Testis (tissue), 3 donors: ENCODE measurements around the gene CLTC. TPM values are rescaled to one million over a fixed set of nuclear protein-coding genes. Genes with fewer than 3 reads are reported as not detected.

ENCODE experiments used
- DNase-seq: peaks from one replicate; pipeline ENCODE4 v3.0.0-alpha.2; 2019
- H3K27ac ChIP-seq, 2 donors: fragments of 200-600 bp; sonication (generic); one replicate each; pipeline ENCODE4 v1.5.1; 2019
- H3K27me3 ChIP-seq: fragments of 200-600 bp; sonication (generic); one replicate; pipeline ENCODE4 v1.5.1; 2019
- H3K36me3 ChIP-seq: fragments of 200-600 bp; sonication (generic); one replicate; pipeline ENCODE4 v1.5.1; 2017; ENCODE audit warnings: low read depth; ENCODE audit errors: missing control alignments
- H3K4me1 ChIP-seq: fragments of 200-600 bp; sonication (generic); one replicate; pipeline ENCODE4 v1.5.1; 2019
- H3K4me3 ChIP-seq, 2 donors: fragments of 200-600 bp; sonication (generic); one replicate each; pipeline ENCODE4 v1.5.1; 2017 to 2019
- H3K9me3 ChIP-seq: fragments of 200-600 bp; sonication (generic); one replicate; pipeline ENCODE4 v1.5.1; 2017
- CTCF ChIP-seq, 3 experiments: fragments of 450-650 bp in 2 of 3; fragments of 200-600 bp in 1 of 3; sonication (generic) in 1 of 3; IDR thresholded peaks; one replicate each; pipeline ENCODE4 v1.5.1; 2016 to 2019; ENCODE audit warnings: antibody characterized with exemption in 3 of 3, mild to moderate bottlenecking in 2 of 3, moderate library complexity in 1 of 3
- POLR2A ChIP-seq: fragments of 450-650 bp; IDR thresholded peaks from one replicate; pipeline ENCODE4 v1.6.1; 2017; ENCODE audit warnings: antibody characterized with exemption, mild to moderate bottlenecking, moderate library complexity
- WGBS, 2 donors: methylation state at CpG; one replicate each; pipeline ENCODE4 v1.1.5; 2018; 5-methylcytosine and 5-hydroxymethylcytosine counted together
- intact Hi-C: fragments of 100-400 bp; cut with DNase I; formaldehyde crosslinking; loops from one replicate; pipeline ENCODE4 v1.15.1; 2023; ENCODE audit warnings: low total_unique reads
- polyA plus RNA-seq: library from polyadenylated mRNA; stranded (reverse); fragments of 350-450 nt; fragmentation: Illumina TruSeq; extraction: RNeasy Lipid Tissue Mini Kit (QIAGEN cat#74804); gene quantifications from one replicate; pipeline ENCODE4 v1.2.3, GENCODE V29; 2014; ENCODE audit warnings: low read depth, low replicate concordance; ENCODE audit not compliant: insufficient read depth
- total RNA-seq, 2 donors: library from RNA; depleted of rRNA; stranded (reverse); fragments of >200 nt; gene quantifications; one replicate each; pipeline ENCODE4 v1.2.3, GENCODE V29; 2016

Gene CLTC
- total and polyA plus RNA-seq, 3 donors from 2014 or later = 137 to 253 (median 221) TPM

GRCh38 chr17:59707971-59708430 is 88.3 kb downstream of the CLTC start:
- Histone ChIP-seq H3K27me3 (no peaks in the 10 kb centered on the region), H3K4me1 (peaks cover 16% of the 10 kb centered on the region), H3K9me3 (no peaks in the 10 kb centered on the region), H3K27ac (peak overlapping the region; percentile 82 to 91), H3K4me3 (peak overlapping the region; percentile 77 to 80), H3K36me3 (no peaks in the 10 kb centered on the region)
- intact Hi-C loops = no loop called here
- WGBS, 2 donors = 0 to 2% methylated on average over 10 to 15 of the region's 15 CpGs
- no peak for TF ChIP-seq POLR2A
- no peak for TF ChIP-seq CTCF (IDR thresholded peaks at IDR 0.05)
- DNase-seq = no peak

- TF ChIP-seq POLR2A (no peak), CTCF (IDR thresholded peaks at IDR 0.05) (no peak)
- Histone ChIP-seq H3K4me3 (no peak overlapping the region), H3K4me1 (peaks cover 16% of the 10 kb centered on the region), H3K27me3 (no peaks in the 10 kb centered on the region), H3K27ac (no peak overlapping the region), H3K9me3 (no peaks in the 10 kb centered on the region), H3K36me3 (no peaks in the 10 kb centered on the region)
- no peak for DNase-seq
- intact Hi-C loops = no loop called here
Observed at GRCh38 chr17:59711936-59712335, 92.2 kb downstream of the CLTC start.

- Histone ChIP-seq H3K4me3 (no peak overlapping the region), H3K9me3 (no peaks in the 10 kb centered on the region), H3K4me1 (peaks cover 16% of the 10 kb centered on the region), H3K27me3 (no peaks in the 10 kb centered on the region), H3K36me3 (no peaks in the 10 kb centered on the region), H3K27ac (no peak overlapping the region)
- TF ChIP-seq CTCF (IDR thresholded peaks at IDR 0.05) (no peak), POLR2A (no peak)
- intact Hi-C loops = no loop called here
- WGBS, 2 donors = 92 to 98% methylated on average over 2 of the region's 2 CpGs
- no peak for DNase-seq
Observed at GRCh38 chr17:59712862-59713261, 93.2 kb downstream of the CLTC start.

- 90 to 94% methylated on average over 2 of the region's 2 CpGs for WGBS, 2 donors
Observed at GRCh38 chr17:59714255-59714654, 94.6 kb downstream of the CLTC start.

More at GRCh38 chr17:59714255-59714654, 94.6 kb downstream of the CLTC start:
- TF ChIP-seq POLR2A (no peak), CTCF (IDR thresholded peaks at IDR 0.05) (no peak)
- Histone ChIP-seq H3K9me3 (no peaks in the 10 kb centered on the region), H3K4me3 (no peak overlapping the region), H3K36me3 (no peaks in the 10 kb centered on the region), H3K4me1 (peaks cover 13% of the 10 kb centered on the region), H3K27ac (no peak overlapping the region), H3K27me3 (no peaks in the 10 kb centered on the region)
- intact Hi-C loops = no loop called here
- no peak for DNase-seq
